Cardiac ventricle fibroblast (primary cell): Measurements from ENCODE around the gene BGN. TPM values are rescaled to one million over a fixed set of nuclear protein-coding genes. Genes with fewer than 3 reads are reported as not detected.

ENCODE experiments used
- total RNA-seq: library from RNA; depleted of rRNA; stranded (reverse); fragments of >200 nt; gene quantifications from 2 replicates; pipeline ENCODE4 v1.2.3, GENCODE V29; 2015

Gene BGN
- total RNA-seq, result 318 and 356 TPM in 2 replicates

DNA sequence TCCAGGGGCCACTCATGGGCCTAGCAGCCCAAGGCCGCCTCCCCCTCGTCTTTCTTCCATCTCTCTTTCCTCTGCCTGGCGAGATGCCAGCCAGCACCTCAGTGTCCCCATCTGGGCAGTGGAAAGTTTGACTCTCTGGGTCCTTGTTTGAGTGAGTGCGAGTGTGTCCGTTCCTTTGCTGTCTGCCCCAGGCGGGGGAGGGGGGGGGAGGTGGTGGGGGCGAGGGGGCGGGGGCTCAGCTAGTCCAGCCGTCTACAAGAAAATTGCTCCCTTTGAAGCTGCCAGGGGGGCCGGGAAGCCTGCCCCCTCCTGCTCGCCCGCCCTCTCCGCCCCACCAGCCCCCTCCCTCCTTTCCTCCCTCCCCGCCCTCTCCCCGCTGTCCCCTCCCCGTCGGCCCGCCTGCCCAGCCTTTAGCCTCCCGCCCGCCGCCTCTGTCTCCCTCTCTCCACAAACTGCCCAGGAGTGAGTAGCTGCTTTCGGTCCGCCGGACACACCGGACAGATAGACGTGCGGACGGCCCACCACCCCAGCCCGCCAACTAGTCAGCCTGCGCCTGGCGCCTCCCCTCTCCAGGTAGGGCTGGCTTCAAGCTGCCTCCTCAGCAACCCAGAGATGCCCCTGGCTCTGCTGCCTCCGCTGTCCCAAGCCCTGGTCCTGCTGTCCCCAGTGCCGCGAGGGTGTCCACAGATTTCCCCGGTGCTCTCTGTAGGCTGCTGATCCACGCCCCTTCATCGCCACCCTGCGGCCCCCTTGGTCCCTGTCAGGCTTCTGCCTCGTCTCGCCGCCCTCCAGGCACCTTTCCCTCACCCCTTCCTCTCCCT, at the start of gene BGN:
Gene BGN, plus strand, starts transcription at position 440 of the 821 bp plus-strand sequence. CDS start 9,652 bp downstream, outside the sequence.

DNA sequence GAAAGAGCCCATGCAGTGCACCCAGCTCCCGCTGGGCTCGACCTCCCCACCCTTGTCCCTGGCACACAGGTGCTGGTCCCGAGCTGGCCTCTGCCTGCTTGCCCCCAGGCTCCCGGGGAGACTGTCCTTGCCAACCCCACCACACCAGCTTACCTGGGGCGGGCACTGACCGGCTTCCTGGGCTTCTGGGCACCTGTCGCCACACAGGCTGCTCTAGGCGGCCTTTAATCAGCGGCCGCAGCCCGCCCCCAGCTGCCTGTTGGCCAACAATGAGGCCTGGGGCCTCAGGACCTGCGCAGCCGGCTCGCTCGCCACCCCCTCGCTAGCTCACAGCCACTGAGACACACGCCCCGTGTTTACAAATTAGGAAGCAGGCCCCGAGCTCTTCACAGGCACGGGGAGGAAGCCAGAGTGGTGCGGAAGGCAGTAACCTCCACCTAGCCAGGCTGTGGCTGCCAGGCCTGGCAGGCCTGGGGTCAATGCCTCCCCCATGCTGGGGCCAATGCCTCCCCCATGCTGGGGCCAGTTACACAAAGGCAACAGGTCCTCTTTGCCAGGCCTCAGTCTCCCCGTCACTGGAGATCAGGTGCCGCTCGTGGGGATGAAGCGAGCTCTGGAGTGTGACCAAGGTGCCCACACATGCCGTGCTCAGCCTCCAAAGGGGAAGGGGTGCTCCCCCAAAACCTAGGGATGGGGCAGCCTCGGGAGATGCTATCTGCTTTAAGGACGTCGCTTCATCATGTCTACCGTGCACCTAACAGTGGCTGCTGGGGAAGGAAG, 48.7 kb upstream of the BGN start, which contains the start of gene TREX2:
Gene TREX2, minus strand, starts transcription at position 201 of the 780 bp plus-strand sequence. CDS start 626 bp downstream, outside the sequence.

DNA sequence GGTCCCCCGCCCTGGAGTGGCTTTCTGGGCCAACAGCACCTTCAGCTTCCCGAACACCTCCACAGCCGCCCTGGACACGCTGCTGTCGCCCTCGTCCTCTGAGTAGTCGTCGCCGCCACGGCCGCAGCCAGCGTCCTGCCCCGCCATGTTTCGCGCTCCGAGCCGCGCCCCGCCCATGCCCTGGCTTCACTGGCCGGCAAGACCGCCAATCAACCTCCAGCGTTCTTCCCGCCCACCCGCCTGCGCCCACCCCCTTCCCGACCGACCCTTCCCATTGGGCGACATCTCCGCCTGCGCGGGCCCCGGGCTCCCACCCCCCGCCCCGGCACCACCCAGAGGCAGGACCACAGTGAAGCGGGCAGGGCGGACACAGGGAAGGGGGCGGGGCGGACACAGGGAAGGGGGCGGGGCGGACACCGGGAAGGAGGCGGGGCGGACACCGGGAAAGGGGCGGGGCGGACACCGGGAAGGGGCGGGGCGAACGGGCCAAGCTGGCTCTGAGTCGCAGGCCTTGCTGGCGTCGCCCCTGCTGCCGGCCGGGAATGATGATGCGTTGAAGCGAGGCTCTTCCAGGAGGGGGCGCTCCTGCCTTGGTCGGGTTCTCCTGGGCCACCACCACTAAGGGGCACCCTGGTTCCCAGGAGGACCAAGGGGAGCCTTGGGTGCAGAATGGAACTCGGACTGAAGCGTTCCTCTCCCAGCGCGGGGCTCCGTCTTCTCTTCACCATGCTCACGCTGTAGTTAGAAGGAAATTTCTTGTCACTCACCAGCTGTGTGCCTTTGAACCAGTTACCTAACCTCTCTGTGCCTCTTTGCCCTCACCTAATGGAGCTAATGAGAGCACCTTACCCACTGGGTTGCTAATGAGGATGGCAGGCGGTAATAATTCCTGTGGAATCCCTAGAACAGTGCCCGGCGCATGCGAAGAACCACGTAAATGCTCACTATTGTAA, 24.1 kb upstream of the BGN start, which contains the start of gene HAUS7:
Gene HAUS7, minus strand, starts transcription at position 166 of the 953 bp plus-strand sequence. Its CDS starts 19 bp downstream, at position 147.

DNA sequence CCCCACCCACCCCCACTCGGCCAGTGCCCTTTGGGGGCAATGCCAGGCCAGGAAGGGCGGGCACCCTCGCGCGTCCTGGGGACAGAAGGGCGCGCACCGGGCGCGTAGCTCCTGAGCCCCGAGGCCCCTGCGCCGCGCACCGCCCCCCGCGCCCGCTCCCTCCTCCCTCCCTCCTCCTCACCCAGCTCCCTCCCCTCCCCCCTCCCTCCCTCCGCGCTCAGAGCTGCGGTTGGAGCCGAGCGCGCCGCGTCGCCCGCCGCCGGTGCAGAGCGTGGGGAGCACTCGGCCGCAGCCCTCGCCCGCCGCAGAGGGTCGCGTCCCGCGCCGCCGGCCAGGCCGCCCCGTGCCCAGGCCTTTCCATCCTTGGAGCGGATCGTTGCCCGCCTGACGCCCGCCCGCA, 22.6 kb downstream of the BGN start, which contains the start of gene ATP2B3:
Gene ATP2B3, plus strand, starts transcription at position 220 of the 400 bp plus-strand sequence. CDS start 18,606 bp downstream, outside the sequence.

Other genes with a start within 250 kb of the BGN start
- not detected in 2 replicates for gene PNMA6F, start 173.2 kb upstream of the BGN start, total RNA-seq
- gene ZNF275, start 160.8 kb upstream of the BGN start, total RNA-seq, result 10.2 and 13.5 TPM in 2 replicates
- not detected in 2 replicates for gene PNMA6E, start 93.6 kb upstream of the BGN start, total RNA-seq
- gene ZFP92, start 83.5 kb upstream of the BGN start, total RNA-seq, result 0.06 TPM in 1 of 2 replicates, not detected in the other
- gene TREX2, start 48.9 kb upstream of the BGN start, total RNA-seq, result 1.1 and 5.5 TPM in 2 replicates
- gene HAUS7, start 24.4 kb upstream of the BGN start, total RNA-seq, result 15.6 and 16.8 TPM in 2 replicates
- gene ATP2B3, start 22.7 kb downstream of the BGN start, total RNA-seq, result not detected in 2 replicates
- gene CCNQ, start 104.2 kb downstream of the BGN start, total RNA-seq, result 14.9 and 22.7 TPM in 2 replicates
- 0.12 TPM in 1 of 2 replicates, not detected in the other for gene DUSP9, start 152.2 kb downstream of the BGN start, total RNA-seq
- gene PNCK, start 178.8 kb downstream of the BGN start, total RNA-seq, result 0.20 and 0.25 TPM in 2 replicates
- 28.0 and 31.3 TPM in 2 replicates for gene SLC6A8, start 192.9 kb downstream of the BGN start, total RNA-seq
- 116 and 122 TPM in 2 replicates for gene BCAP31, start 229.4 kb downstream of the BGN start, total RNA-seq
- gene ABCD1, start 229.9 kb downstream of the BGN start, total RNA-seq, result 11.7 and 11.8 TPM in 2 replicates